Activated T-helper 2 cell treated with anti-CD3 and anti-CD28 coated beads, Interferon-gamma antibody, Interleukin-2, Interleukin-4, amounts not matched to agents 10 μg/mL and 5 μg/mL and 100 μg/mL, durations not matched to agents 14 hours and 24 hours and 36 hours (primary cell): Measurements from ENCODE around the gene CALY. TPM values are rescaled to one million over a fixed set of nuclear protein-coding genes. Genes with fewer than 3 reads are reported as not detected.
"Not testable (repeated sequence)": the region's sequence is repeated elsewhere in the genome, so short reads cannot be mapped to it uniquely, and the experiment has no call there.

Experiments
- DNase-seq: peaks from one replicate; pipeline ENCODE4 v3.0.0; 2021; ENCODE audit warnings: low spot score
- H3K27ac Mint-ChIP-seq: one replicate; pipeline ENCODE4 v1.8.0; 2021; ENCODE audit warnings: mixed read lengths
- H3K27me3 Mint-ChIP-seq: one replicate; pipeline ENCODE4 v1.8.0; 2021; ENCODE audit warnings: low read depth, mixed read lengths
- H3K36me3 Mint-ChIP-seq: one replicate; pipeline ENCODE4 v1.8.0; 2021; ENCODE audit warnings: low read depth, mixed read lengths
- H3K4me1 Mint-ChIP-seq: one replicate; pipeline ENCODE4 v1.8.0; 2021; ENCODE audit warnings: low read depth, mixed read lengths
- H3K4me3 Mint-ChIP-seq: one replicate; pipeline ENCODE4 v1.8.0; 2021; ENCODE audit warnings: low read depth, mild to moderate bottlenecking, moderate library complexity, mixed read lengths
- H3K9me3 Mint-ChIP-seq: one replicate; pipeline ENCODE4 v1.8.0; 2021; ENCODE audit warnings: mixed read lengths
- intact Hi-C: fragments of 100-400 bp; cut with micrococcal nuclease; formaldehyde crosslinking; loops from one replicate; pipeline ENCODE4 v1.15.1; 2023
- total RNA-seq: library from RNA; stranded (reverse); gene quantifications from 2 replicates; pipeline ENCODE4 v1.2.3, GENCODE V29; 2022

The CALY gene
- total RNA-seq, 1 donor from 2014 or later, result not detected

GRCh38 chr10:133327651-133328357 is 8.9 kb downstream of the CALY start:
- Mint-ChIP-seq H3K27ac (no peak overlapping the region), H3K36me3 (no peaks in the 10 kb centered on the region), H3K4me3 (no peak overlapping the region), H3K4me1 (no peaks in the 10 kb centered on the region), H3K27me3 (peaks cover 53% of the 10 kb centered on the region), H3K9me3 (no peaks in the 10 kb centered on the region)
- DNase-seq, result no peak
- intact Hi-C loops, result loop anchor here (5.0 kb wide), 2 partner anchors 64 to 194 kb away; partner anchors contain the start of gene MTG1

- no peak for DNase-seq
- Mint-ChIP-seq H3K36me3 (no peaks in the 10 kb centered on the region), H3K4me1 (no peaks in the 10 kb centered on the region), H3K27ac (no peak overlapping the region), H3K9me3 (no peaks in the 10 kb centered on the region), H3K4me3 (no peak overlapping the region), H3K27me3 (peaks cover 45% of the 10 kb centered on the region)
- intact Hi-C loops, result loop anchor here (5.0 kb wide), 2 partner anchors 65 to 195 kb away; partner anchors contain the start of gene MTG1
These were observed 9.7 kb downstream of the CALY start for GRCh38 chr10:133326745-133327650.

- H3K27me3 Mint-ChIP-seq, result peaks cover 37% of the 10 kb centered on the region
- no peak for DNase-seq
- no peak overlapping the region for H3K27ac Mint-ChIP-seq
- no peaks in the 10 kb centered on the region for H3K36me3 Mint-ChIP-seq
- no peaks in the 10 kb centered on the region for H3K4me1 Mint-ChIP-seq
- intact Hi-C loops, result loop anchor here (5.0 kb wide), 2 partner anchors 66 to 196 kb away; partner anchors contain the start of gene MTG1
- H3K4me3 Mint-ChIP-seq, result no peak overlapping the region
- no peaks in the 10 kb centered on the region for H3K9me3 Mint-ChIP-seq
These were observed 10.5 kb downstream of the CALY start for GRCh38 chr10:133326223-133326551.

DNA sequence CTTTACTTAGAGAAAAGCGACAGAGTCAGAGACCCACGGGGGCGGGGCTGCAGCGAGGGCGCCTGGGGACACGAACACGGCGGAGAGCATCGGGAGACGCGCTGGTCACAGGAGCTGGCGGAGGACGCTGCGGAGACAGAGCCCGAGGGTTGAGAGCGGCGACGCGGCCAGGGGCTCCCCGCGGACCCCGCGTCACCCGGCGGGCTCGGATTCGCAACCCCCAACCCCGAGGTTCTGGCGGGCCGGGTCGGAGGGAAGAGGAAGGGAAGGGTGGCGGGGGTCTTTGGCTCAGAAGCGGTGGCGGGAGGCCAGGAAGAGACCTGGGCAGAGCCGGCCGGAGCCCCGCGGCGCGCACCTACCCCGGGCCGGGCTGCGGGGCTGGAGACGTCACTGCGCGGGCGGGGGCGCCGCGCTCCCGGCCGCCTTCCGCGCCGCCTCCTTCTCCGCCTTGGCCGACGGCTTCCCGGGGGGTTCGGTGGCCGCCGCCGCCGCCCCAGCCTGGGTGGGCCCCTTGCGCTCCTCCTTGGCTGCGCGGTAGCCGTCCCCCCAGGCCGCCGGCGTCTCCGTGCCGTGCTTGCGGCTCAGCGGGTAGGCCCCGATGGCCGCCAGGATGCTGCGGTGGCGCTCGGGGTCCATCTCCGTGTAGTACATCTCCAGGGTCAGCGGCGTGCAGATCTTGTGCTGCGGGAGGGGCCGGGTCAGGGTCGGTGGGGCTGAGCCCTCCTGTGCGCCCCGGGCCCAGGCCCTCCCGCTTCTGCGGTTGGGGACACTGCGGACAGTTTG is 11.1 kb downstream of the CALY start:
- intact Hi-C loops, result loop anchor here (5.0 kb wide), 2 partner anchors 67 to 197 kb away; partner anchors contain the start of gene MTG1
- no peak for DNase-seq
- Mint-ChIP-seq H3K4me3 (peak overlapping the region; percentile 57), H3K9me3 (no peaks in the 10 kb centered on the region), H3K27ac (no peak overlapping the region), H3K36me3 (no peaks in the 10 kb centered on the region), H3K27me3 (peaks cover 32% of the 10 kb centered on the region), H3K4me1 (no peaks in the 10 kb centered on the region)

- intact Hi-C loops, result loop anchor here (5.0 kb wide), 2 partner anchors 67 to 197 kb away; partner anchors contain the start of gene MTG1
- DNase-seq, result no peak
These were observed 11.8 kb downstream of the CALY start for GRCh38 chr10:133324857-133325260.

DNA sequence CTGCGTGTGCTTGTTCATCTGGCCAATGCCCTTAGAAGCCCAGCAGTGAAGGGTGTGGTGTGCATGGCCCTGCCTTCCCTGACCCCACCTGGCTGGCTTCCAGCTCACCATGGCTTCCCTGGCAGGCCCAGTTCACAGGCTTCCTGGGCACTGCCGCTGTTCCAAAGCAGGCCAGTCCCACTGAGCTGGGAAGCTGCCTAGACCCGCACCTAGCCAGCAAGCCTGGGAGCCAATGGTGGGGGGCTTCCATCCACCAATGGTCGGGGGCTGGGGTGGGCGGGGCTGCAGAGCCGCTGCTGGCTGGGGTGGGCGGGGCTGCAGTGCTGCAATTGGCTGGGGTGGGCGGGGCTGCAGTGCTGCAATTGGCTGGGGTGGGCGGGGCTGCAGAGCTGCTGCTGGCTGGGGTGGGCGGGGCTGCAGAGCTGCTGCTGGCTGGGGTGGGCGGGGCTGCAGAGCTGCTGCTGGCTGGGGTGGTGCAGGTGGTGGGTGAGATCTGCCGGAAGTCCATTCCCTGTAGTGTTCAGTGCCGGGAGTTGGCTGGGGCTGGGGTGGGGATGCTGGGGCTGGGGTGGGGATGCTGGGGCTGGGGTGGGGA is 12.4 kb downstream of the CALY start:
- Mint-ChIP-seq H3K27ac (no peak overlapping the region), H3K4me1 (peaks cover under 1% of the 10 kb centered on the region), H3K27me3 (peaks cover 31% of the 10 kb centered on the region), H3K9me3 (no peaks in the 10 kb centered on the region), H3K4me3 (no peak overlapping the region), H3K36me3 (no peaks in the 10 kb centered on the region)
- peak; percentile 56 for DNase-seq
- intact Hi-C loops, result no loop called here

More at GRCh38 chr10:133324857-133325260, 11.8 kb downstream of the CALY start:
- Mint-ChIP-seq H3K4me3 (no peak overlapping the region), H3K36me3 (no peaks in the 10 kb centered on the region), H3K27me3 (peaks cover 32% of the 10 kb centered on the region), H3K4me1 (no peaks in the 10 kb centered on the region), H3K9me3 (no peaks in the 10 kb centered on the region), H3K27ac (no peak overlapping the region)

- intact Hi-C loops, H3K36me3 Mint-ChIP-seq, DNase-seq, H3K4me3 Mint-ChIP-seq, H3K4me1 Mint-ChIP-seq, H3K27ac Mint-ChIP-seq, H3K9me3 Mint-ChIP-seq: not testable (repeated sequence)
- H3K27me3 Mint-ChIP-seq, result peaks cover 22% of the 10 kb centered on the region
These were observed 14.5 kb downstream of the CALY start for GRCh38 chr10:133322064-133322709.

DNA sequence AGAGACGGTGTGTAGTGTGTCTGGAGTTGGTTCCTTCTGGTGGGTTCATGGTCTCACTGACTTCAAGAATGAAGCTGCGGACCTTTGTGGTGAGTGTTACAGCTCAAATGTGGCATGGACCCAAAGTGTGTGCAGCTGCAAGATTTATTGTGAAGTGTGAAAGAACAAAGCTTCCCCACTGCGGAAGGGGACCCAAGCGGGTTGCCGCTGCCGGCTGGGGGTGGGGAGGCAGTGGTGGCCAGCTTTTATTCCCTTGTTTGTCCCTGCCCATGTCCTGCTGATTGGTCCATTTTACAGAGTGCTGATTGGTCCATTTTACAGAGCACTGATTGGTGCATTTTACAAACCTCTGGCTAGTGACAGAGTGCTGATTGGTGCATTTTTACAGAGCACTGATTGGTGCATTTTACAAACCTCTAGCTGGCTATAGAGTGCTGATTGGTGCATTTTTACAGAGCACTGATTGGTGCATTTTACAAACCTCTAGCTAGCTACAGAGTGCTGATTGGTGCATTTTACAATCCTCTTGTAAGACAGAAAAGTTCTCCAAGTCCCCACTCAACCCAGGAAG is 15.8 kb downstream of the CALY start:
- H3K4me1 Mint-ChIP-seq, H3K36me3 Mint-ChIP-seq, H3K4me3 Mint-ChIP-seq, H3K27ac Mint-ChIP-seq, H3K9me3 Mint-ChIP-seq, intact Hi-C loops, DNase-seq: not testable (repeated sequence)
- peaks cover 11% of the 10 kb centered on the region for H3K27me3 Mint-ChIP-seq

DNA sequence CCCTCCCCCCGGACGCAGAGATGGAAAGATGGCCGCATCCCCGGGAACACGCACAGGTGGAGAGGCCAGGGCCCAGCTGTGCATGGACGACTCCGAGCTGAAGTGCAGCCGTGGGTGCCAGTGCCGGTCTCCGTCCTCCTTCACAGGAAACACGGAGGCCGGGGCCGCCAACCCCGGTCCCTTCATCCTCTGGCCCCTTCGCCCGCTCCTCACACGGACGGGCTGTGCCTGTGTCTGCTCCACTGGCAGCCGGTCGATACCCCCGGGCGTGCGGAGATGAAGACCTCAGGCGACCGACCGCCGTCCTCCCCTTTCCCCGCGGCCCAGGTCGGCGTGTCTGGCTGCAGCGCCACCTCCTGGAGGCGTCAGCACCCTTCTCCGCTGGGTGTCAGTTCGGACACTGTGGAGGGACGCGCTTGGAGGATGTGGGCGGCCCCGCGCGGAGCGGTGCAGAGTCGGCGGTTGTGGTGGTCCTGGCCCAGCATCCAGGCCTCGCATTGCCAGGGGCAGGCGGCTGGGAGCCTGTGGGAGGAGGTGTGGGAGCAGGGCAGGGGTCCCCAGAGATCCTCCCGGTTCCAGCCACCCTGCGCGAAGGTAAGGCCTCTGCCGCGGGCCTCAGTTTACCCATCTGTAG is 18.1 kb downstream of the CALY start:
- Mint-ChIP-seq H3K9me3 (no peaks in the 10 kb centered on the region), H3K27ac (no peak overlapping the region), H3K36me3 (no peaks in the 10 kb centered on the region), H3K27me3 (peaks cover 9% of the 10 kb centered on the region), H3K4me1 (peaks cover 6% of the 10 kb centered on the region), H3K4me3 (peak overlapping the region; percentile 56)
- intact Hi-C loops, result loop anchor here (1.0 kb wide), 1 partner anchor 174 kb away; no protein-coding TSS in a partner anchor
- DNase-seq, result peak; percentile 64

DNA sequence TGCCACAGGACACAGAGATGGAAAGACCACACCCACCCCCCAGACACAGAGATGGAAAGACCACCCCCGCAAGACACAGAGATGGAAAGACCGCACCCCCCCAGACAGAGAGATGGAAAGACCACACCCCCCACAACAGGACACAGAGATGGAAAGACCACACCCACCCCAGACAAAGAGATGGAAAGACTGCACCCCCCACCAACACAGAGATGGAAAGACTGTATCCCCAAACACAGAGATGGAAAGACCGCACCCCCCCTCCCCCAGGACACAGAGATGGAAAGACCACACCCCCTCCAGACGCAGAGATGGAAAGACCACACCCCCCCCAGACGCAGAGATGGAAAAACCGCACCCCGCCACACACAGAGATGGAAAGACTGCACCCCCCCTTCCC is 20.0 kb downstream of the CALY start:
- Mint-ChIP-seq H3K4me3 (no peak overlapping the region), H3K9me3 (no peaks in the 10 kb centered on the region), H3K27ac (no peak overlapping the region), H3K36me3 (peaks cover 11% of the 10 kb centered on the region), H3K4me1 (peaks cover 6% of the 10 kb centered on the region), H3K27me3 (peaks cover 9% of the 10 kb centered on the region)
- intact Hi-C loops, result no loop called here
- no peak for DNase-seq

- Mint-ChIP-seq H3K9me3 (no peaks in the 10 kb centered on the region), H3K36me3 (peaks cover 15% of the 10 kb centered on the region), H3K27ac (no peak overlapping the region), H3K27me3 (peaks cover 9% of the 10 kb centered on the region), H3K4me1 (peaks cover 6% of the 10 kb centered on the region), H3K4me3 (no peak overlapping the region)
- intact Hi-C loops, result no loop called here
- no peak for DNase-seq
These were observed 20.4 kb downstream of the CALY start for GRCh38 chr10:133316266-133316665.
